ENCODE results near the gene ARHGEF1.
A peak's percentile ranks its signal among the peaks of the same experiment; 100 is the strongest.

Gene ARHGEF1

GRCh38 chr19:41882568-41883462 lies at the start of gene ARHGEF1:
Gene ARHGEF1 (plus strand): TSS chr19:41883184. CDS start chr19:41888083, 4,899 bp downstream.
- H3K27me3 ChIP-seq (ENCODE audit: control insufficient read depth, insufficient read depth, low read length) = no peaks in the 10 kb centered on the region; the same call in 1 of the 2 replicates
- H3K9me3 ChIP-seq (ENCODE audit: control insufficient read depth, insufficient read depth, low read length) = no peaks in the 10 kb centered on the region
- no peak within 1 kb of the TSS for H3K27ac ChIP-seq (ENCODE audit: low read length)
- peak within 1 kb of the TSS; percentile 57 for H3K4me3 ChIP-seq (ENCODE audit: low read length)
- WGBS (ENCODE audit: insufficient coverage, insufficient read length) = no CpG with 5 or more reads among the region's 80 CpGs
- no peak for DNase-seq (ENCODE audit: low read depth, low spot score)
- H3K4me1 ChIP-seq (ENCODE audit: control insufficient read depth, insufficient read depth, low read length) = peaks cover 4% of the 10 kb centered on the region; the same call in 1 of the 2 replicates
- no peaks in the 10 kb centered on the region; the same call in 1 of the 2 replicates for H3K36me3 ChIP-seq (ENCODE audit: control insufficient read depth, insufficient read depth, low read length)

GRCh38 chr19:41837981-41838708 lies 44.8 kb upstream of the ARHGEF1 start:
- DNase-seq (ENCODE audit: low read depth, low spot score) = no peak
- Histone ChIP-seq H3K4me3 (ENCODE audit: low read length) (no peak overlapping the region), H3K36me3 (ENCODE audit: control insufficient read depth, insufficient read depth, low read length) (no peaks in the 10 kb centered on the region), H3K27me3 (ENCODE audit: control insufficient read depth, insufficient read depth, low read length) (no peaks in the 10 kb centered on the region), H3K4me1 (ENCODE audit: control insufficient read depth, insufficient read depth, low read length) (no peaks in the 10 kb centered on the region), H3K9me3 (ENCODE audit: control insufficient read depth, insufficient read depth, low read length) (no peaks in the 10 kb centered on the region), H3K27ac (ENCODE audit: low read length) (no peak overlapping the region)
- WGBS (ENCODE audit: insufficient coverage, insufficient read length) = no CpG with 5 or more reads among the region's 13 CpGs

- Histone ChIP-seq H3K4me3 (ENCODE audit: low read length) (no peak overlapping the region), H3K4me1 (ENCODE audit: control insufficient read depth, insufficient read depth, low read length) (no peaks in the 10 kb centered on the region), H3K27me3 (ENCODE audit: control insufficient read depth, insufficient read depth, low read length) (no peaks in the 10 kb centered on the region), H3K27ac (ENCODE audit: low read length) (no peak overlapping the region), H3K9me3 (ENCODE audit: control insufficient read depth, insufficient read depth, low read length) (no peaks in the 10 kb centered on the region), H3K36me3 (ENCODE audit: control insufficient read depth, insufficient read depth, low read length) (no peaks in the 10 kb centered on the region)
- no CpG with 5 or more reads among the region's 2 CpGs for WGBS (ENCODE audit: insufficient coverage, insufficient read length)
- no peak for DNase-seq (ENCODE audit: low read depth, low spot score)
Measured at GRCh38 chr19:41839211-41839610, 43.8 kb upstream of the ARHGEF1 start.

- no CpG with 5 or more reads among the region's 7 CpGs for WGBS (ENCODE audit: insufficient coverage, insufficient read length)
- Histone ChIP-seq H3K27ac (ENCODE audit: low read length) (no peak overlapping the region), H3K4me1 (ENCODE audit: control insufficient read depth, insufficient read depth, low read length) (no peaks in the 10 kb centered on the region), H3K27me3 (ENCODE audit: control insufficient read depth, insufficient read depth, low read length) (no peaks in the 10 kb centered on the region), H3K9me3 (ENCODE audit: control insufficient read depth, insufficient read depth, low read length) (no peaks in the 10 kb centered on the region), H3K4me3 (ENCODE audit: low read length) (no peak overlapping the region), H3K36me3 (ENCODE audit: control insufficient read depth, insufficient read depth, low read length) (no peaks in the 10 kb centered on the region)
- DNase-seq (ENCODE audit: low read depth, low spot score) = no peak
Measured at GRCh38 chr19:41843371-41843770, 39.6 kb upstream of the ARHGEF1 start.

GRCh38 chr19:41844601-41845000 lies 38.4 kb upstream of the ARHGEF1 start, which contains the start of gene LYPD4:
Gene LYPD4 (minus strand): TSS chr19:41844683. CDS start chr19:41839285, 5,398 bp downstream.
- H3K4me1 ChIP-seq (ENCODE audit: control insufficient read depth, insufficient read depth, low read length) = no peaks in the 10 kb centered on the region
- no peak within 1 kb of the TSS for H3K27ac ChIP-seq (ENCODE audit: low read length)
- no CpG with 5 or more reads among the region's 30 CpGs for WGBS (ENCODE audit: insufficient coverage, insufficient read length)
- H3K36me3 ChIP-seq (ENCODE audit: control insufficient read depth, insufficient read depth, low read length) = no peaks in the 10 kb centered on the region
- no peak within 1 kb of the TSS; the same call in 1 of the 2 replicates for H3K4me3 ChIP-seq (ENCODE audit: low read length)
- H3K9me3 ChIP-seq (ENCODE audit: control insufficient read depth, insufficient read depth, low read length) = no peaks in the 10 kb centered on the region
- DNase-seq (ENCODE audit: low read depth, low spot score) = no peak
- no peaks in the 10 kb centered on the region for H3K27me3 ChIP-seq (ENCODE audit: control insufficient read depth, insufficient read depth, low read length)

GRCh38 chr19:41845001-41845050 lies 38.2 kb upstream of the ARHGEF1 start, which contains the start of gene DMRTC2:
Gene DMRTC2 (plus strand): TSS chr19:41845042. CDS start chr19:41847429, 2,387 bp downstream.
- Histone ChIP-seq H3K9me3 (ENCODE audit: control insufficient read depth, insufficient read depth, low read length) (no peaks in the 10 kb centered on the region), H3K27me3 (ENCODE audit: control insufficient read depth, insufficient read depth, low read length) (no peaks in the 10 kb centered on the region), H3K27ac (ENCODE audit: low read length) (no peak within 1 kb of the TSS), H3K36me3 (ENCODE audit: control insufficient read depth, insufficient read depth, low read length) (no peaks in the 10 kb centered on the region), H3K4me1 (ENCODE audit: control insufficient read depth, insufficient read depth, low read length) (no peaks in the 10 kb centered on the region), H3K4me3 (ENCODE audit: low read length) (no peak within 1 kb of the TSS; the same call in 1 of the 2 replicates)
- DNase-seq (ENCODE audit: low read depth, low spot score) = no peak
- no CpG with 5 or more reads among the region's 3 CpGs for WGBS (ENCODE audit: insufficient coverage, insufficient read length)

- no peaks in the 10 kb centered on the region for H3K9me3 ChIP-seq (ENCODE audit: control insufficient read depth, insufficient read depth, low read length)
- no peaks in the 10 kb centered on the region for H3K27me3 ChIP-seq (ENCODE audit: control insufficient read depth, insufficient read depth, low read length)
- WGBS (ENCODE audit: insufficient coverage, insufficient read length) = no CpG with 5 or more reads among the region's 23 CpGs
- H3K36me3 ChIP-seq (ENCODE audit: control insufficient read depth, insufficient read depth, low read length) = no peaks in the 10 kb centered on the region
- DNase-seq (ENCODE audit: low read depth, low spot score) = no peak
- no peak overlapping the region; the same call in 1 of the 2 replicates for H3K4me3 ChIP-seq (ENCODE audit: low read length)
- H3K4me1 ChIP-seq (ENCODE audit: control insufficient read depth, insufficient read depth, low read length) = no peaks in the 10 kb centered on the region
- no peak overlapping the region for H3K27ac ChIP-seq (ENCODE audit: low read length)
Measured at GRCh38 chr19:41845051-41845590, 37.9 kb upstream of the ARHGEF1 start.

GRCh38 chr19:41847351-41848105 lies 35.5 kb upstream of the ARHGEF1 start:
- H3K27me3 ChIP-seq (ENCODE audit: control insufficient read depth, insufficient read depth, low read length) = no peaks in the 10 kb centered on the region
- no peak overlapping the region for H3K4me3 ChIP-seq (ENCODE audit: low read length)
- no peak for DNase-seq (ENCODE audit: low read depth, low spot score)
- no peaks in the 10 kb centered on the region for H3K36me3 ChIP-seq (ENCODE audit: control insufficient read depth, insufficient read depth, low read length)
- H3K9me3 ChIP-seq (ENCODE audit: control insufficient read depth, insufficient read depth, low read length) = no peaks in the 10 kb centered on the region
- no peaks in the 10 kb centered on the region for H3K4me1 ChIP-seq (ENCODE audit: control insufficient read depth, insufficient read depth, low read length)
- no CpG with 5 or more reads among the region's 19 CpGs for WGBS (ENCODE audit: insufficient coverage, insufficient read length)
- no peak overlapping the region for H3K27ac ChIP-seq (ENCODE audit: low read length)

- no peak overlapping the region for H3K27ac ChIP-seq (ENCODE audit: low read length)
- no peaks in the 10 kb centered on the region for H3K36me3 ChIP-seq (ENCODE audit: control insufficient read depth, insufficient read depth, low read length)
- no peaks in the 10 kb centered on the region for H3K9me3 ChIP-seq (ENCODE audit: control insufficient read depth, insufficient read depth, low read length)
- no peak overlapping the region for H3K4me3 ChIP-seq (ENCODE audit: low read length)
- H3K27me3 ChIP-seq (ENCODE audit: control insufficient read depth, insufficient read depth, low read length) = no peaks in the 10 kb centered on the region
- WGBS (ENCODE audit: insufficient coverage, insufficient read length) = no CpG with 5 or more reads among the region's 6 CpGs
- no peak for DNase-seq (ENCODE audit: low read depth, low spot score)
- no peaks in the 10 kb centered on the region for H3K4me1 ChIP-seq (ENCODE audit: control insufficient read depth, insufficient read depth, low read length)
Measured at GRCh38 chr19:41848666-41849065, 34.3 kb upstream of the ARHGEF1 start.

- no peaks in the 10 kb centered on the region for H3K4me1 ChIP-seq (ENCODE audit: control insufficient read depth, insufficient read depth, low read length)
Measured at GRCh38 chr19:41849067-41849466, 33.9 kb upstream of the ARHGEF1 start.

More at GRCh38 chr19:41849067-41849466, 33.9 kb upstream of the ARHGEF1 start:
- WGBS (ENCODE audit: insufficient coverage, insufficient read length) = no CpG with 5 or more reads among the region's 2 CpGs
- Histone ChIP-seq H3K27ac (ENCODE audit: low read length) (no peak overlapping the region), H3K27me3 (ENCODE audit: control insufficient read depth, insufficient read depth, low read length) (no peaks in the 10 kb centered on the region), H3K4me3 (ENCODE audit: low read length) (no peak overlapping the region), H3K36me3 (ENCODE audit: control insufficient read depth, insufficient read depth, low read length) (no peaks in the 10 kb centered on the region), H3K9me3 (ENCODE audit: control insufficient read depth, insufficient read depth, low read length) (no peaks in the 10 kb centered on the region)
- DNase-seq (ENCODE audit: low read depth, low spot score) = no peak
